GM12878 (cell line): ENCODE measurements around the gene CELSR1.

Source experiments
- EZH2 ChIP-seq: IDR thresholded peaks from 2 replicates; pipeline ENCODE4 v1.6.1; 2012; ENCODE audit warnings: low read depth, mild to moderate bottlenecking, control low read depth, inconsistent platforms, low read length, borderline replicate concordance; ENCODE audit not compliant: control insufficient read depth
- FOXM1 ChIP-seq: IDR thresholded peaks from 2 replicates; pipeline ENCODE4 v1.6.1; 2012; ENCODE audit warnings: low read depth, mild to moderate bottlenecking, inconsistent platforms, low read length, moderate library complexity

- no peak for TF ChIP-seq EZH2
- no peak for TF ChIP-seq FOXM1
These were observed 38.6 kb upstream of the CELSR1 start for GRCh38 chr22:46575911-46576555.
